Measurements from ENCODE around the gene LPCAT4.

The LPCAT4 gene

DNA sequence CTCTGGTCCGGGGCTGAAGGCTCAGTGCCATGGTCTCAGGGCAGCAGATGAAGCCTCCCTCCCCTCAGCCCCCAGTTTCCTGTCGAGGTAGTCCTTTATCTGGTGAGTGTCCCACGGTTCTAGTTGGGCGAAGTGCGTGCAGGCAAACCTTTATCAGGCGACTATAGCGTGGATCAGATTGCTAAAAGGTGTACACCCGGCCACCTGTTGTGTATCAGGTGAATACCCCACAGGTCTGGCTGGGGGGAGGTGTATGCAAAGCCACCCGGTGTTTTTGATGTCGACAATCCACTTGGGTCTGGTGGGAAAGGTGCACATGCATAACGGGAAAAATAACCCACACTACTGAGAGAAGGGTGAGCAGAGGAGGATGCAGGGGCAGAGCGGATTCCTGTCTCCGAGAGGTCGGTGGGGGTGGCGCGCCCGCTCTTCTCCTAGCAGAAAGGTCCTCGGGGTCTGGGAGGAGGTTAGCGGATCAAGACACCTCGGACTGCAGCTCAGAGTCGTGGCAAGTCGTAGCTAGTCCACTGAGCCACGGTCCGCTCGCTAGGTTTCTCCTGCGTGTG is 29.9 kb downstream of the LPCAT4 start:
- DNase-seq, result peak in 1 of 2 experiments; percentile 59

DNA sequence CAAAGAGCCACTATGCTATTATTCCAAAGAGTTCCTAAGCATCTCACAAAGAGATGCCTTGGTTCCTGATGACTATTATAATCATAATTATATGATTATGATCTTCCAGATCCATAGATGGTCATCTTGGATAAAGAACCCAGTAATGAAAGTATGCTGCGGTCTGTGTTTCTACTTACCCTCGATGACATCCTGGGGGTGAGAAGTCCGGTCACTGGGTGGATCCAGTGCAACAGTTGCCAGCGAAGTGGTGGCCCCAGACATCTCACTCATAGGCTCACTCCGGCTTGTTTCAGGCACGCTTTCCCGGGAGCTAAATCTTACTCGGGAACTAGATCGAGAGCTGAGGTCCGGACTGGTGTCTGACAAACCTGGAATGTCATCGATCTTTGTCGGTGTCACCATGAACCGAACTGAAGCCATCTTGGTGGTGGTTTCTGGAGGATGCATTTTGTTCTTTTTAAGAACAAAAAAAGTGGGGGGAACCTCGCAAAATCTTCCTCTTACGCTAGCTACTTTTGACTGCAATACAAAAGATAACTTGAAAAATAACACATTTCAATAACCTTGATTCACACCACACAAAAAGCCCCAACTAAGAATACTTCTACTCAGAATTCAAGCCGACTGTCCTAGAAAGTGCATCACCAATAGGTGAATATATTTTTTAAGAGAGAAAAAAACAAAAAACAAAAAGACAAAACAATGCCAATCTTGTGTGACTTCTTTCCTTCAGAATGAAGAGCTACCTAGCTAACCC is 30.6 kb downstream of the LPCAT4 start:
- DNase-seq, result peak in 1 of 2 experiments; percentile 17

DNA sequence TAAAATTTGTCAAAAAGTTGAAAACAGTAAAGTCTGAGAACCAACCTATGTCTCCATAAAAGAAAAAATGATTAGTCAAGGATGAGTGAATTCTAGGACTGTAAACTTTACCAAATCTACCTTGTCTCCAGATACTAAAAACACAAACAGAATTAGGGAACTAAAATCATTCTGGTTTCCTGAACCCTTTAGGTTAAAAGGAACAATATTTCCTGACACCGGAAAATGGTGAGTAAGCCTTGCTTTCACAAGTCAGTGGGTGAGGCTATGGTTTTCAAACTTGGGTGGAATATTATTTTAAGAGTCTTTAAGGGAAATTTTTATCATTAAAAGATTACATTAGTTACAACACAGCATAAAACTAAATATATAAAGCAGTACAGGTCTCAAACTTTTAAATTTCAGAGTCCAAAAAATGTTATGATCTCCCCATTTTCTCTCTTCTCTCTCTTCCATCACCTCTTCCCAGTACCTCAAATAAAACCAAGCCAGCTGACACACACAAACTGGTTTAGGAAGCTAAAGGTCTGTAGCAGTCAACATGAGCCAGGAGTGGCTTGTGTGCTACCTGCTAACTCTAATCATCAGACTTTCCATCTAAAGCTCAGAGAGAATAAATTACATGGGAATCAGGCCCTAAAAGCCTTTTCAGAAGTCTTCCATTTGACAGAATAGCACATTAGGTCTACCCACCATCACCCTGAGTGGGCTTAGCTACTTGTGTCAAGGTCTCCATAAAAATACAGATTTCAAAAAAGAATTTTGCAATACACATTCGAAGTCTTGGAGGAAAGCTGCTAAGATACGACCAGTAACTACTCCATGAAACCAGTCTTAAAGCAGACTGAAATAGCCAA is 31.6 kb downstream of the LPCAT4 start:
- DNase-seq, result no peak

DNA sequence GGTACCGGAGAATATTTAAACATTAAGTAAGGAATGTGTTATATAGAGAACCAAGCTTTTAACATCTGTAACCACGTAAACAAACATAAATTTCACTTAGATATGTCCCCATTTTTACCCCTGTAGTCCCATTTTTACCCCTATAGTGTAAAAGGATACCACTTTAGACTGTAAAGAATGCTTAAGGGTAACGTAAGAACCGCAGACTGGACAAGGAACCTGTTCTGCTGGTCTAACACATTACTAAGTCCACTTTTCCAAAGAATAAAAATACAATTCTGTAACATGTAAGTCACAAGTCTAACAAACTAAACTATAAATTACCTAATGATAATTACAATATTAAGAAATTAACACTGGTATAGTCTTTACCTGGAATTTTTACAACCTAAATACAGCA is 32.3 kb downstream of the LPCAT4 start:
- DNase-seq, result no peak

DNA sequence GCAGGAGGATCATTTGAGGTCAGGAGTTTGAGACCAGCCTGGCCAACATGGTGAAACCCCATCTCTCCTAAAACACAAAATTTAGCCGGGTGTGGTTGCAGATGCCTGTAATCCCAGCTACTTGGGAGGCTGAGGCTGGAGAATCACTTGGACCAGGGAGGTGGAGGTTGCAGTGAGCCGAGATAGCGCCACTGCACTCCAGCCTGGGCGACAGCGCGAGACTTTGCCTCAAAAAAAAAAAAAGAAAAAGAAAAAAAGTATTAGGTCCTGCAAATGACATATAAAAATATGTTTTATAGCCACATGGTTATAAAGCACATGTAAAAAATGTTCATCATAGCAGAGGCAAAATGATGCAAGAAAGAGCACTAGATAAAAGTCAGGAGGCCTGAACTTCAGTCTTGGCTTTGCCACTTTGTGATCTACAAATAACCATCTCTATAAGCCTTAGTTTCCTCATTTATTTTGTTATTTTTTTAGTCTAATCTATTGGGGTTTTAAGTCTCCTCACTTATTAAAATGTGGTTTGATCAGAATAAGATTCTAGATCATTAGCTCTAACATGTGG is 34.4 kb downstream of the LPCAT4 start:
- no peak for DNase-seq

DNA sequence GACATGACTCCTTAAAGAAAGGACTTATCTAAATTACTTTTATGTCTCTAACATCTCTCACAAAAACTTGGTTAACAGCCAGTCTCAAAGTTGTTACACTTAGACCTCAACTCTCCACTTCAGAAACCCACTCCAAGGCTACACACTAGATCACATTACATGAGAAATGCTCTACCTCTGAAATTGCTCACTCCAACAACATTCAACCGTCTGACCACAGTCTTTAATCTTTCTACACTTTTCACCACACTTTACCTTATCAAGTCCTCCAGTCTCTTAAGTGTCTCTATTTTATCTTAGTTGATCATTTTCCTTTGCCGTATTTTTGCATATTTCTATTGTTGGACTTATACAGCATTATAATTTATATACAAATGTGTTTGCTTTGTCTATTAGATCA is 35.2 kb downstream of the LPCAT4 start:
- no peak for DNase-seq

DNA sequence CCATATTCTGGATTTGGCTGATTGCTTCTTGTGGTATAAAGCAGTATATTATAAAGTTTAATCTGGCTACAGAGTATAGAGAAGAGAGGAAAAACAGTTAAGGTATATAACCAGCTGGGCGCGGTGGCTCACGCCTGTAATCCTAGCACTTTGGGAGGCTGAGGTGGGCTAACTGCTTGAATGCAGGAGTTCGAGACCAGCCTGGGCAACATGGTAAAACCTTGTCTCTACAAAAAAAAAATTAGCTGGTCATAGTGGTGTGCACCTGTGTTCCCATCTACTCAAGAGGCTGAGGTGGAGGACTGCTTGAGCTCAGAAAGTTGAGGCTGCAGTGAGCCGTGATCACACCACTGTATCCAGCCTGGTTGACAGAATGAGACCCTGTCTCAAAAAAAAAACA is 36.7 kb downstream of the LPCAT4 start:
- DNase-seq, result no peak

DNA sequence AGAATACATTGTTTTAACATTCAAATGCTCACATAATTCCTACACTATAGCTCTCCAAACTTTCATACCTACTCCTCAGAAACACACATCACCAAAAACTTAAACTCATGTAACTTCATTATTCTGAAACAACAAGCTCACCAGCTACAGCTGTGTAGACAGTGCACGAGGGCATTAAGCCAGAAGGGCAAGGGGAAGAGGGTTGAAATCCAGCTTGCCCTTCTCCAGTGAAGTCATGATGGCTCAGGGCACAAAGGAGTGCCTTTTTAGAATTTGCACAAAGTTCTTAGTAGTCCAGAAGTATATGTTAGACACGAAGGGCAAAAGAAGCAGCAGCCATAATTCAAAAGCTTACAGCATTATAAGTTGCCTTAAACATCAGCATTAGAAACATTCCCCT is 38.0 kb downstream of the LPCAT4 start:
- no peak for DNase-seq

DNA sequence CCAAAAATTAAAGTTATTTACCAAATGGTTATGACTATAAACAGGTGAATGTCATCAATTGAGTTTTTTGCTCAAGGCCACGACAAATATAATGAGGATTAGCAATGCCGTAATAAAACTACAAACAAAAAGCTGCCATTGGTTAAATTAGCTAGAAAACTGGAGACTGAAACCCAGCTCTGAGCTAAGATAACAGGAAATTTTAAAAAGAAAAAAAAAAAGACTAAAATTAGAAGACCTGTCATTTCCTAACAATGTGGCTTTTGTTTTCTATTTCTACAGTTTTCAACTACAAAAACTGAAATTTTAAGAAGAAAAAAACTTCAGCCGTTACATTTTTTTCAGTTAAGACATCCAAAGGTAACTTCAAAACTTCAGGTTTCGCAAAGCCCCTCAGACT is 39.1 kb downstream of the LPCAT4 start:
- no peak for DNase-seq

DNA sequence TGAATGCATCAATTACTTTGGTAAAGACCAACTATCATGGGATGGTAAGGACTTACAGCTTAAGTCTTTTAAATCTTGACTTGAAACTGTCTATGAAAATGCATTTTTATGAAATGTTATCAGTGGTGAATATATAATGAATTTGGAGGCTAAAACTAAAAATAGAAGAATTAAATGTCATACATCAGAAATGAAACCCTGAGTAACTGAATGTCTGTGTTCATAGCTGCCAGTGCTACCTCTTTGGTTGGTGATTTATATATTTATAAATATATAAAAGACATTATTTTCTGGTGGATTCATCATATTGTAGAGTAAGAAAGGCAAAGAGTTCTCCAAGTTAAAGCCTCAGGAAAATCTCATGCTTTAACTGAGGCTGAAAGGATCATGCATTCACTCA is 41.6 kb downstream of the LPCAT4 start:
- DNase-seq, result no peak

DNA sequence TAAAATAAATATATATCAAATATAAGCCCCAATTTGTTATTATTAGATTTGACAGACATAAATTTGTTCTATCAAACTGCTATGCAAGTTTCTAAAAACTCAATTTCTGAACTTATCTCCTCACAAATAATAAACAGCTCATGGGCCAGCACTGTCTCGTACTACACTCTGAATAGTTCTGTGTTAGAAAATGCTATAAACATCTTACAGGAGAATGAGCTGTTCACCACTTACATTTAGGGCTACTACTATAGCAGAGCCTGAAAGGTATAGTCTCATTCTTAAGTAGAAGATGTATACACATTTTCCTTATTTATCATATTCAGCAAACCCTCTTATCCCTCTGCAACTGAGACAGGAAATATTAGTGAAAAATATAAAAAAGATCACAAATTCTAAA is 42.1 kb downstream of the LPCAT4 start:
- no peak for DNase-seq

DNA sequence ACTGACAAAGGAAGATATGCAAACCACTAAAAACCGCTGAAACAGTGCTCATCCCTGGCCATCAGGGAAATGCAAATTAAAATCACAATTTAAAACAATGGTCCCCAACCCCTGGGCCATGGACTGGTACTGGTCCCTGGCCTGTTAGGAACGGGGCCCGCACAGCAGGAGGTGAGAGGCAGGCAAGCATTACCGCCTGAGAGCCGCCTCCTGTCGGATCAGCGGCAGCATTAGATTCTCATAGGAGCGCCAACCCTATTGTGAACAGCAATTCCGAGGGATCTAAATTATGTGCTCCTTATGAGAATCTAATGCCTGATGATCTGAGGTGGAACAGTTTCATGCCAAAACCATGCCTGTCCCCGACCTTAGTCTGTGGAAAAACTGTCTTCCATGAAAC is 43.8 kb downstream of the LPCAT4 start:
- DNase-seq, result no peak

DNA sequence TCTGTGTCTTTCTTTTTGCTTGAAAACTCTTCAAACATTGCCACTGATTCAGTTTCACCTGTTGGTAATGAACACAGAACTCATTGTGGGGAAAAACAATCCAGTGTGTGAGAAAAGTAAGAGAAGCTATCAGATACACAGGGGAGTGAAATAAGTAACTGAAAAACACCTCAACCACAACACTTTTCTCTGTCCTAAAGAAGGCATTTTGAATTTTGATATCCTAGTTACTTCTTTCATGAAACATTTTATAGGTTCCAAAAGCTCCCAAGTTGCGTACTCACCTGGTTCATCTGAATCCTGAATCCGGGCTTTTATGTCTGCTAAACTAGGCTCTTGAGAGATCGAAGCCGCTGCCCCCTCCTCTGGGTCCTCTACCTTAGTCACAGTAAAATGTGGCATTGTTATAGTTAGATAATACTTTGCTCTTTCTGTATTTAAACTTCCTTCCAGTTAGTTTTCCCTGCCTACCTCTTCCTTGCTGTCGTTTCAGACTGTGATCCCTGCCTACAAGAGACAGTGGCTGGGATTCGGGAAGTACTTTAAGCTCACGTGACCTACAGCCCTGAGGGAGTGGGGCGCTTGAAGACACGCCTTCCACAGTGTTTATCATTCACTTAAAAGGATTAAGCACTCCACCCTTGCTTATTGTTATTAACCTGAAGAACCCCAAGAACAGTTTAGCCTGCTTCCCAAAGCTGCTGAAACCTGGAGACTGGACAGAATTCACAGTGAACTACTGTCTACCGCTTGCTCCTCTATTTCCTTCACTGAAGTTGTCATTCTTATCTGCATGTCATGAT is 48.5 kb downstream of the LPCAT4 start:
- peak; percentile 52 to 68 for DNase-seq

DNA sequence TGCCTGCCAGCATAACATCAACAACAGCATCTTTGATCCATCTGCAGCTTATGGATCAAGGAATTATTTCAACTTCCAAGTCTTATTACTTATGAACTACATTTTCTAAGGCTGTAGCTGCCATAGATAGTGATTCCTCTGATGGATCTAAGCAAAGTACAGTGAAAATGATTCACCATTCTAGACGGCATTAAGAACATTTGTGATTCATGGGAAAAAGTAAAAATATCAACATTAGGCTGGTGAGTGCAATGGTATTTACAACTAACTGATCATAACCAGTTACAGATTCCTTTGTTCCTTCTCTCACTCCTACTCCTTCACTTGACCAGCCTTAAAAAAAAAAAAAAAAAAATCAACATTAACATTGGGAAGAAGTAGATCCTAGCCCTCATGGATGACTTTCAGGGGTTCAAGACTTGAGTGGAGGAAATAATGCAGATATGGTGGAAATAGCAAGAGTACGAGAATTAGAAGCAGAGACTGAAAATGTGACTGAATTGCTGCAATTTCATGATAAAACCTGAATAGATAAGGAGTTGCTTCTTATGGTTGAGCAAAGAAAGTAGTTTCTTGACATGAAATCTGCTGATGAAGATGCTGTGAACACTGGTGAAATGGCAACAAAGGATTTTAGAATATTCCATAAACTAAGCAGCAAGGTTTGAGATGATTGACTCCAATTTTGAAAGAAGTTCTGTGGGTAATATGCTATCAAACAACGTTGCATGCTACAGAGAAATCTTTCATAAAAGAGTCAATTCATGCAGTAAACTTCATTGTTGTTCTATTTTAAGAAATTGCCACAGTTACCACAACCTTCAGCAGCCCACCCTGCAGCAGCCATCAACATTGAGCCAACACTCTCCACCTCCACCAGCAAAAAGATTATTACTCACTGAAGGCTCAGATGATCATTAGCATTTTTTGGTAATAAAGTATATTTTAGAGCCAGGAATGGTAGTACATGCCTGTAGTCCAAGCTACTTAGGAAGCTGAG is 52.2 kb downstream of the LPCAT4 start:
- no peak for DNase-seq

DNA sequence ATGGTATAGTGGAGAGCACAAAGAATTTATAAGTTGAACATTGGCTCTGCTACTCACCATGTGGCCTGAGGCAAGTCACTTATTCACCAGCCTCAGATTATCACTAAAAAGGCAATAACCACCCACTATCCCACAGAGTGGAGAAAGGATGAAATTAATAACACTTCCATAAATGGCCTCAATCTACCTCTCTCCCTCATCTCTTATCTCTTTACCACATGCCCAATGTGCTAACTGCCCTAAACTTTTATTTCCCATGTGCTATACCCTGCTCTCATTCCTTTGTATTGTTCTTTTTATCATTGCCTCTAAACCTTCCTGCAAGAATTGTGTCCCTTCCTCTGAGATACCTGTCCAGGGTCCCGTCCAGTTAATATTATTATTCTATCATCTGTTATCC is 55.4 kb downstream of the LPCAT4 start:
- no peak for DNase-seq
